NOMO-1 treated with dmso at 0.1 percent for 144 hours (cell line): Measurements from ENCODE around the gene NCOR1.

Experiments used
- DNase-seq: peaks from one replicate; lab custom pipeline; 2025; ENCODE audit not compliant: unreplicated experiment; lab: John Stamatoyannopoulos, UW

NCOR1 gene

DNA sequence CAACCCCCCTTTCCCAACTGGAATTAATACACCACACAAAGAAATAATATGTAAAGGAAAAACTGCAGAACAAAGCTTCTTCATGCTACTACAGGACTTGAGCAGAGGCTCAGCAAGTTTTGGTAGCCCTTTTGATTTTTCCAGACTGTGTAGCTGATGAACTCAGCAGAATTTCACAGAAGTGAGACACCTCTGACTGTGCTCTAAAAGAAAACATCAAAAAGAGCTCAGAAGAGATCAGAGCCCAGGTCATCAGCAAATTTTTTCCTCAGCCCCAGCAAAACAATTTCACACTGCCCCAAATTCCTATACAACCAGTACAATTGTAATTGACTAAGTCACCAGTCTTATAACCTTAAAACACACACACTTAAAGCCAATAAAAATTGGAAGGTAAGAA is 177.7 kb downstream of the NCOR1 start:
- no peak for DNase-seq

DNA sequence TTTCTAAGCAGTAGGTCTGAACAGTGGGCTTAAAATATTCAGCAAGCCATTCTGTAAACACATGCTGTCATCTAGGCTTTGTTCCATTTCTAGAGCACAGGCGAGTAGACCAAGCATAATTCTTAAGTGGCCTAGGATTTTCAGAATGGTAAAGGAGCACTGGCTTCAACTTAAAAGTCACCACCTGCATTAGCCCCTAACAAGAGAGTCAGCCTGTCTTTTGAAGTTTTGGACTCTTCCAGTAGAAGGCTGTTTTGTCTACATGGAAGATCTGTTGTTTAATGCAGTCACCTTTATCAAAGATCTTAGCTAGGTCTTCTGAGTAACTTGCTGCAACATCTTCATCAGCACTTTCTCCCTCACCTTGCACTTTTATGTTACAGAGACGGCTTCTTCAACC is 179.1 kb downstream of the NCOR1 start:
- DNase-seq, result no peak

DNA sequence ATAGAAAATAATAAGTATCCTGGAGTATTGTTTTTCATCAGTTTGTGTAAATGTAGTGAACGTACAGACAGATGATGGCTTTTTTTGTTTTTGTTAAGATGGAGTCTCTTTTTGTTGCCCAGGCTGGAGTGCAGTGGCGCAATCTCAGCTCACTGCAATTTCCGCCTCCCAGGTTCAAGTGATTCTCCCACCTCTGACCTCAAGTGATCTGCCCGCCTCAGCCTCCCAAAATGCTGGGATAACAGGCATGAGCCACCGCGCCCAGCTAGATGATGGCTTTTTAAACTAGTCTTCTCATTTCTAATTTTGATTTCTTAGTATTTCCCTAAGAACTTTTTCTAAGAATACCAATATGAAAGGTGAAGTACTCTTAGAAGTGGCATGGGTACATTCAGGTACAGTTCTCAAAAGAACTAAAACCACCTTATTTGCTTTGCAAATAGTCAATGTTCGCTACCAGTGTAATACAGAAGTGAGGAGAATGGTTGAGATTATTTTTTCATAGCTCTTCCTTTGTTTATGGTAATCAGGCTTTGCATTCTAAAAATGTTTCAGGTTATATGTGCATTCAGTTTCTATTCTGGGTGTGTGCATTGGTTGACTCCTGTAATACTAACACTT is 181.5 kb downstream of the NCOR1 start:
- no peak for DNase-seq

DNA sequence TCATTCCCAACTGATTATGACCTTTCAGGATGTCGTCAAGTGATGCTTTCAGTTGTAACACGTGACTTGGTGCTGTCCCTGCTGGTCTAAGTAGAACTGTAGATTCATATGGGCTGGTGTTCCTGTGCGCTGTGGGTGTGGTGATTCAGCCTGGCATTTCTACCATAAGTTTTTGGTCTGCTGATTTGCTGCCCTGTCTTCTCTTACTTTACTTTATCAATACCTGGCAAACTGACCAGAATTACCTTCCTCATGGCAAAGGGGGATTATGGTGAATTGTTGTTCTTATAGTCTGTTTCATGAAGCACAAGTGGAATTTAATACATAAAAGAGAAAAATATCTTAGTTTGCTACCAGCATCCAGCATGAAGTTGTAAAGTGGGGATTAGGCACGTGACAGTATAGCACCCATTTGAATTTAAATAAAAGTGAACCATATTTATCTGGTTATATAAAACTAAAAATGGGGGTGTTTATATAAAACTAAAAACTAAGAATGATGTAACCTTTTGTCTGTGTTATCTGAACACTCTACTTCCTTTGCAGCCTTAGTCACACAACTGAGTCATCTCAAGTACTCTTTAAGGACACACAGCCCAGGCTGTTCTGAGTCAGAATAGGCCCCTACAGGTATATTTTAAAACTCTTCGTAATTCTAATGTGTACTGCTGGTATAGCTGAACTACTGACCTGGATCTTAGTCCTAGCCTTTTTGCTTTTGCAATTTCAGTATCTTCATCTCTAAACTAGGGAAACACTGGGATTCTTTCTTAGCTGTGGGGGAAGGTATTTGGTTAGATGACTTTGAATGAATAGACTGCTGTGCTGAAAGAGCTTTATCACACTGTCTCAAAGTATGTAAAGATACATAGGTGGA is 187.4 kb downstream of the NCOR1 start:
- no peak for DNase-seq

DNA sequence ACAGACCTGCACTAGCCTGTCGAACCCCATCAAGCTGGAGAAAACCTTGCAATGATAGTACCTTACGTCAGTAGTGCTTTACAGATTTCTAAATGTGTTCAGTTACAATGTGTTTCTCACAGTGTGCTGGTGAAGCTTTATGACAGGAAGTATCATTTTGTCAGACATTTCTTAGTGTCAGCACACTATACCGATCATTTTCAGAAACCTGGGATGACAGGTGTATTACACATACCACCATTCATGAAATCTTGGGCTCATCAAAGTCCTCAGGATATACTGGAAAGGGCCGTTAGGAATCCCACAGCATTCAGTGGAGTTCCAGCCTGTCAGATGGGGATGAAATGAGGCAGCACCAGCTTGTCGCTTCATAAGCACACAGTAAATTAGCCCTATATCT is 188.4 kb downstream of the NCOR1 start:
- no peak for DNase-seq

DNA sequence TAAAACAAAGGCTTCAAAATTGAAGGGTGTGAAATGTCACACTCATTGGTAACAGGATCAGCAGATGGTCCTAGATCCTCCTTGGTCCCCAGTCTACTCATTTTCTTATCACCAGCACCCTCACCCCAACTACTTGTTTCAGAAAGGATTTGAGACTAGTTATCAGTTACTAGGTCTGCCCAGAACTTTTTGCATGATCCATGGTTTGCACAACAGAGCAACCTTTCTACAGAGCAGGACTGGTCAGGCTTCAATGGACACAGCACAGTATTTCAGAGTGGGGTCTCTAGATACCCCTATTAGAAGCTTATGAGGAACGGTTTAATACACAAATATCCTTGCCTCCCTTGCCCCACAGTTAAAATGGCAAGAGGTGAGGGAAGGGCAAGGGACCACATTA is 190.1 kb downstream of the NCOR1 start:
- DNase-seq, result no peak

DNA sequence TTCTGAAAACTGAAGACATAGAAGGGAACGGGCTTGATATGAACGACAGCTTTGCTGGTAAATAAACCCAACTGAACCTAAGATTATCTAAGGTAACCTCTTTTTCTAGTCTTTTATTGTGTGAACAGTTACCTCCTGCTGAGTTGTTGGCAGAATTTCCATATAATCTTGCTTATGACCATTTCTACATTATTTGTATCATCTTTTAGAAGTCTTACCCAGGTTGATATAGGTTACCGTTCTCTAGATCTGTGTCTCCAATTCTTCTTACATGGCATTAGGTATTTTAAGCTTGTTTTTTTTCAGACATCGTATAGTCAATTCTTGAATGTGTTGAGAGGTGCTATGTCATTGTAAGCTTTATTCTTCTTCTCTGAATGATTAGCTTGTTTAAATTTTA is 191.5 kb downstream of the NCOR1 start:
- no peak for DNase-seq

DNA sequence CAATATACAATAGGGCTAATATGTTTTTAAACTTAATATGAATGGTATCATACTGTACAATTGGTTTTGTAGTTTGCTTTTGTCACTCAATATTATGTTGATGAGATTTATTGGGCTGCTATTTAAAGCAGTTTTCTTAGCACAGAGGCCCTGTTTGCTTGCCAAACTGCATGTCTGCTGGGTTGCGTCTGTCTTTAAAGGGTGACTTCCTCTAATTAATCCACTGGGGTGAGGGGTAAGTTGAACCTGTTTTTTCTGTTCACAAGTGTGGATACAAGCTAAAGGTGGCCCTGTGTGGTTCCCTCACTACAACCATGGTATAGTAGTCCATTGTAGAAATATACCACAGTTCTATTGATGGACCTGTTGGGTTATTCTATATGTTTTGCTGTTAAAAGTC is 196.0 kb downstream of the NCOR1 start:
- DNase-seq, result no peak

DNA sequence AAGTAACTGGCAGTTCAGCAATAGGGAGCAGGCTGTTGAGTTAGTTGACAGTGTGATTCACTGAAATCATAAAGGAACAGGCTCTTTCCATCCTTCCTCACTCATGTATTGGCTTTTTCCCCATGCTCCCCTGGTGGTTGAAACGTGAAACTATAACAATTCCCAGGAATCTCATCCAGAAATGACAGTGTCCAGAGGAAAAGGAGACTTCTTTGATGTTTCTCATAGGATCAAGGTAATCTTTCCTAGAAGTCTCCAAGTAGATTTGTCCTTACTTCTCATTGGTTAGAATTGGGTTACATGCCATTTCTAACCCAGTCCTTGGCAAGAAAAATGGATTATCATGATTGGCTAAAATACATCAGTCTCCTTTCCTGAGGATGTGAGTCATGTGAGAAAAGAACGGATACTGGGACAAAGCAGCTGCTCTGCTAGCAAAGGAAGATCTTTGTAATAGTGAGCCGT is 201.4 kb downstream of the NCOR1 start:
- DNase-seq, result no peak

DNA sequence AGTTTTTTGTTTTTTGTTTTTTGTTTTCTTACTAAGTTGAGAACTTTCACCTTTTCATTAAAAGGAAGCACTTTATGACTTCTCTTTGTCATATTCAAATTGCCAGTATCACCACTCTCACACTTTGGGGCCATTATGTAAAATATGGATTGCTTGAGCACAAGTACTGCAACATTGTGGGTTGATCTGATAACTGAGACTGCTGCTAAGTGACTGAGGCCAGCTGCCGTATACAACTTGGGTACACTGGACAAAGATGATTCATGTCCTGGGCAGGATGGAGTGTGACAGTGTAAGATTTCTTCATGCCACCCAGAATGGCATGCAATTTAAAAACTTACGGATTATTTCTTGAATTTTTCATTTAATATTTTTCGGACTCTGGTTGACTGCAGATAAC is 207.9 kb downstream of the NCOR1 start:
- DNase-seq, result no peak

DNA sequence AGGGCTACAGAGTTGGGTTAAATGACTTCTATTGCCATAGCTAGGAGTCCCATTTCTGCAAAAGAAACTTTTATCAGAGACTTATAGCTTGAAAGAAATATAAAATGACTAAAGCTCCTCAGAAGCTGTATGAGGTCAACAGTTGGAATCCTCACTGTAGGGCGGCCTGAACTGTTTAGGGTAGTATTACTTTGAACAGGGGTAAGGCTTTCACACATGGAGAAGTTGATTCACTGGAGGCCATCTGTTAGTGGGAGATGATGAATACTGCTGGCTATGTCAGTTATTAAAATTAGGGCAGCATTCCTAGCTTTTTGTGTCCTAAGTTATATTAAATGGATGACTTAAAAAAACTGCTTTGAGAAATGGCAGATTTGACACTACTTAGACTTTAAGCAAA is 209.7 kb downstream of the NCOR1 start:
- DNase-seq, result no peak

DNA sequence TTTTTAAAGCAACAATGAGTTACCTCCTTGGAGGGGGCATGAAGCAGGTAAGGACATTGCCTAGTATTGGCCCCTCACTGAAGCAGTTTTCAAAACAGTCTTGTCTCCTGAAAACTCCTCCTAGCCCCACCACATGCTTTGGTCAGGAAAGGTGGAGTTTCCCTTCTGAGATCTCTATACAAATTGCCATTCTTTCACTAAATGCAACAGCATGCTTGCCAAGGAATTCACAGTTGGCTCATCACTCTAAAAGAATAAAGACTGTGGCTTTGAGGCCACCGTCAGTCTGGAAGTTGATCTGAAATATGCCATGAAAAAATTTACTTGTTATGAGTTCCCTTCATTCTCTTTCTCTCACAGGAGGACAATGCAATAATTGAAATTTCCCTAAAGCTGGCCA is 211.5 kb downstream of the NCOR1 start:
- DNase-seq, result no peak

DNA sequence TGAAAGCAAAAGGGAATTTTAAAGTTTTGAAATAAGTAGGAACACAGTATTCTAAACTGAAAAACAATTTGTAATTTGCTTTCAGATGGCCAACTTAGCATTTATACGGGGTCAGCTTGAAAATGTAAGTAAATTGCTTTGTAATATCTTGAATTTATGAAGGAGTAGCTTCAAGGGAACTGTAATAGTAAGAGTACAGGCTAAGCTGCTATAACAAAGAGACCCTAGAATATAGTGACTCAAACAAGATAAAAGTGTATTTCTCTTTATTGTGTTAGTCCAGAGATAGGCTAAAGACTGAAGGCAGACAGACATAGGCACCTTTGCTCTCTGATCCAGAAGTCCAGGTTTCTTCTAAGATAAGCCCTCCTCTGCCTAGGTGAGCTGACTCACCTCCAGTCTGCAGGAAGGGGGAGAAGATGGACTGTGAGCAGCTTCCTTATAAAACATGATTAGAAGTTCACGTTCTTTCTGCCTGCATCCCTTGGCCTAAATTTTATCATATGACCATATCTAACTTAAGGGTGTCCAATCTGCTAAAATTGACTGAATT is 212.6 kb downstream of the NCOR1 start:
- no peak for DNase-seq

DNA sequence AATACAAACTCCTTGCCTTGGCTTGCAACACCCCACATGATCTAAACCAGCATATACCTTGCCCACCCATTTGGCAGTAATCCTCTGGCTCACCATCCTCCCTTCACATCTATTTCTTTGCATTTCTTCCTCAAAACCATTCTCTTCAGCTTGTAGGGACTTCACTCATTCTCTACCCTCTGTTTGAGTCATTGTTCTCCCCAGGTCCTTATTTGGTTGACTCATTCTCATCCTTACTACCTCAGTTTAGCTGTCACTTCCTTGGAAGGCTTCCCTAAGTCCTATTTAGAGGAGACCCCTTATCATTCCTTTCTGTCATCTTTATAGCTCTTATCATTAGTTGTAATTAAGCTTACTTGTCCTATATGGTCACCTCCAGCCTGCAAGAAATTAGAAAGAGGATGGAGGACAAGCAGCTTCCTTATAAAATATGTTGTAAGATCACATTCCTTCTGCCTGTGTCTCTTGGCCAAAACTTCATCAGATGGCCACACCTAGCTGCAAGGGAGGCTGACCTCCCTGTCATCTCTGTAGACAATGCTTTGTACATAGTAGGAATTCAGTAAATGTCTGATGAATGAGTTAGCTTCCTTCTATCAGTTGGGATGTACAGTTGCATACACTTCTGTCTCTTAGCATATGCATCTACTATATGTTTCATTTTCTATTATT is 214.0 kb downstream of the NCOR1 start:
- no peak for DNase-seq

DNA sequence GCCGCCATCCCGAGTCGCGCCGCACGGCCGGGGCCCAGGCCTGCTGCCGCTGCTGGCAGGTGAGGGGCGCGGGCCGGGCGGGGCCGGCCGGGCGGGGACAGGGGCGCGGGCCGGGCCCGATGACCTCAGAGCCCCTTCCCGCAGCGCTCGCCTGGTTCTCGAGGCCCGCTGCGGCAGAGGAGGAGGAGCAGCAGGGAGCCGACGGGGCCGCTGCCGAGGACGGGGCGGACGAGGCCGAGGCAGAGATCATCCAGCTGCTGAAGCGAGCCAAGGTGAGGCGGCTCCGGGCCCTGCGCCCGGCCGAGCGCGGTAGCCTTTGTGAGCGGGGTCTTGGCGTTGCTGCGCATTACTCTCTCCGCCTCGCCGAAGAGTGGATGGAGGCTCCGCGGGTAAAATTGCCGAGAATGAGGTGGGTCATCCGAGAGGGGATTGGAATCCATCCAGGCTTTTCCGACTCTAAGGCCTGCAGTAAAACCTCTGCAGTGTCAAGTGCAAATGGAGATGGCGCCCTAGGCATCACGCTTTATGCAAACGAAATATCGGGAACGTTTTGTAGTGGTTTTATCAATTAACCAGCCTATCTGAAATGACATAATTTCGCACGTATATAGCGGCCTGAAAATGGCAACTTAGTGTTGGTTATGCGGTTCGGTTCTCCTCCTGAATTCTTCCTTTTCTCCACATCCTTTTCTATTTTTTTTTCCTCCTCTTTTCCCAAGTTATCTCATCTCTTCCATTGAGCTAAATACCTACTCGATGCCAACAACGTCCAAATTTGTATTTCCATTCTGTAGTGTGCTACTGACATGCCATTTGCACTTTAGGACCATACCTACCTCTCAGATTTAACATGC is 215.1 kb downstream of the NCOR1 start:
- no peak for DNase-seq

DNA sequence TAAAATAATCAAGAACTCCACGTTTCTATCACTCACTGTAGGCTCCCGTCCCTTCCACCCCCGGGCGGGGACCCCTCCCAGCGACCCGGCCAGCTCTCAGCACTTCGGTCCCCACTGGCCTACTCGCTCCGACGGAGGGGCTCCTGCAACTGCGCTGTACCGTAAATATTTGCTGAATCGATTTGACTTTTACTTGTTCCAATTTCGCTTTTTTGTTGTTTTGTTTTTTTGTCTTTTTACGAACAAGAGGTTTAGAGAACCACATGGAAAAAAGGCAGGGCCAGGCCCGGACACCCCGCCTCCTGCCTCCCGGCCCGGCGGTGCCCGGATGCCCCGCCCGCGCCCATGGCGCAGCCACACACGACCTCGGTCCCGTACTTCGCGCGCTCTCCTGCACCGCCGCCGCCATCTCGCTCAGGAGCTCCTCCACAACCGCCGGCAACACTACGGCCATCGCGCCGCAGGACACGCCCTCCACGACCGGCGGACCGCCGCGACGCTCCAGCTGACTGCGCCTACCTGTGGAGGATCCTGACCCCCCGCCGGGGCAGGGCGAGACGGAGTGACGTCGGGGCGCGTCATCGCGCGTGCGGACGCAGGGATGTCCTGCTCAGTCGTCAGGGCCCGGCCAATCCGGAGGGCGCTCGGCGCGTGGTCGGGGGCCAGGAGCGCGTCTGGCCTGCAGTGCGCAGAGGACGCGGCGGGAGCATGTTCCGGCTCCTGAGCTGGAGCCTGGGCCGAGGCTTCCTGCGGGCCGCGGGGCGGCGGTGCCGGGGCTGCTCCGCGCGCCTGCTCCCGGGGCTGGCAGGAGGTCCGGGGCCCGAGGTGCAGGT is 216.0 kb downstream of the NCOR1 start, which contains the start of the genes TTC19 and ZSWIM7:
TSS of gene TTC19 (plus strand) at position 684 of the 833 bp plus-strand sequence. CDS start at position 709, 25 bp downstream.
TSS of gene ZSWIM7 (minus strand) at position 564 of the 833 bp plus-strand sequence. CDS start at position 454, 110 bp downstream.
- DNase-seq, result peak; percentile 93

DNA sequence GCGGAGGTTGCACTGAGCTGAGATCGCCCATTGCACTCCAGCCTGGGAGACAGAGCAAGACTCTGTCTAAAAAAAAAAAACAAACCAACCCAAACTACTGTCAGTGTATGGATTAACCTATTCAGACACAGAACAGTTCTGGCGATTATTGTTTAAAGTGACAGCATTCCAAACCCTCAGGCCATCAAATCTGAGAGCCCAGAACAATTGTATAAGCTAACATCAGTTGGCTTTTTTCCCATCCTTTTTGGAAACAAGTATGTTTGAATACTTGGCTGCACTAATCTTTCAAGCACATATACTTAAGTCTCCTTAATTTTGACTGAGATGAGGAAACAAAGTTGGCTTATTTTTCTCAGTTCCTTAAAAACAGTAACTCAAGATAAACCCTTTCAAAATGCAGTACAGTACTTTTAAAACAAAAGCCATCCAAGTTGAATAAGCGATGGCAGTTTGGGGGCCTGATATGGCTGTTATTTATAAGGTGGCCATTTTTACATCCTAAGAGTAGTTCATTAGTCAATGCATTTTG is 217.2 kb downstream of the NCOR1 start:
- DNase-seq, result no peak

DNA sequence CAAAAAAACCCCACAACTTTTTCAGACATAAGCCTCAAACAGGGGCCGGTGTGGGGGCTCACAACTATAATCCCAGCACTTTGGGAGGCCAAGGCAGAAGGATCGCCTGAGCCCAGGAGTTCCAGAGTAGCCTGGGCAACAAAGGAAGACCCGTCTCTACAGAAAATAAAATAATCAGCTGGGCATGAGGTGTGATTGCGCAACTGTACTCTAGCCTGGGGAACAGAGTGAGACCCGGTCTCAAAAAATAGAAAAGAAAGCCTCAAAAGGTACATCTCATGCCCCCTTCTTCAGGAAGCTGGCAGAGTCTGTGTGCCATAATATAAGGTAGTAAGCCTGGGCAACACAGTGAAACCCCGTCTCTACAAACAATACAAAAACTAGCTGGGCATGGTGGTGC is 219.0 kb downstream of the NCOR1 start:
- no peak for DNase-seq
